Neural cell (in vitro differentiated cells): ENCODE measurements around the gene DSCAML1. TPM values are rescaled to one million over a fixed set of nuclear protein-coding genes. Genes with fewer than 3 reads are reported as not detected.

Experiments used
- H2AFZ ChIP-seq: fragments of 200-600, 300-800 bp; sonication (generic), shearing (Covaris generic); 2 replicates; pipeline ENCODE4 v1.6.0; 2014; ENCODE audit warnings: low read depth, mild to moderate bottlenecking, antibody characterized with exemption, low read length, moderate library complexity
- H3F3A ChIP-seq: fragments of 200-600 bp; shearing (Covaris generic); 2 replicates; pipeline ENCODE4 v1.6.1; 2016; ENCODE audit warnings: mild to moderate bottlenecking, moderate library complexity, mixed read lengths, antibody characterized with exemption, low read length; ENCODE audit not compliant: insufficient read depth, poor library complexity, severe bottlenecking
- H3K27ac ChIP-seq: fragments of 200-600, 300-800 bp; sonication (generic), shearing (Covaris generic); 2 replicates; pipeline ENCODE4 v1.5.1; 2014; ENCODE audit warnings: mild to moderate bottlenecking, low read length, moderate library complexity
- H3K27me3 ChIP-seq: fragments of 300-800, 200-600 bp; sonication (generic), shearing (Covaris generic); 2 replicates; pipeline ENCODE4 v1.6.0; 2014; ENCODE audit warnings: mild to moderate bottlenecking, low read depth, low read length, moderate library complexity; ENCODE audit not compliant: insufficient read depth
- H3K36me3 ChIP-seq: fragments of 300-800, 200-600 bp; sonication (generic), shearing (Covaris generic); 2 replicates; pipeline ENCODE4 v1.5.1; 2014; ENCODE audit warnings: mild to moderate bottlenecking, antibody characterized with exemption, low read length, moderate library complexity; ENCODE audit not compliant: insufficient read depth
- H3K4me2 ChIP-seq: fragments of 300-800, 200-600 bp; sonication (generic), shearing (Covaris generic); 2 replicates; pipeline ENCODE4 v1.6.0; 2014; ENCODE audit warnings: mild to moderate bottlenecking, low read length
- H3K4me3 ChIP-seq: fragments of 300-800, 200-600 bp; sonication (generic), shearing (Covaris generic); 2 replicates; pipeline ENCODE4 v1.5.1; 2014; ENCODE audit warnings: mild to moderate bottlenecking, low read length, moderate library complexity
- H3K79me2 ChIP-seq: fragments of 200-600 bp; shearing (Covaris generic); replicated peaks from 2 replicates; pipeline ENCODE4 v1.6.0; 2014; ENCODE audit warnings: mild to moderate bottlenecking, low read length, moderate library complexity; ENCODE audit not compliant: insufficient read depth
- H3K9ac ChIP-seq: fragments of 300-800, 200-600 bp; sonication (generic), shearing (Covaris generic); 2 replicates; pipeline ENCODE4 v1.6.1; 2016; ENCODE audit warnings: mild to moderate bottlenecking, low read length, mixed read lengths
- H3K9me2 ChIP-seq: fragments of 200-600 bp; shearing (Covaris generic); 2 replicates; pipeline ENCODE4 v1.6.1; 2016; ENCODE audit warnings: mild to moderate bottlenecking, low read length, mixed read lengths; ENCODE audit not compliant: insufficient read depth
- H3K9me3 ChIP-seq: fragments of 200-600, 300-800 bp; sonication (generic), shearing (Covaris generic); 2 replicates; pipeline ENCODE4 v1.6.1; 2016; ENCODE audit warnings: mild to moderate bottlenecking, mixed run types, low read length, moderate library complexity, mixed read lengths
- H4K20me1 ChIP-seq: fragments of 200-600 bp; shearing (Covaris generic); 2 replicates; pipeline ENCODE4 v1.6.1; 2016; ENCODE audit warnings: mild to moderate bottlenecking, mixed run types; ENCODE audit not compliant: insufficient read depth
- EP300 ChIP-seq: fragments of 450-650 bp; conservative IDR thresholded peaks from 2 replicates; pipeline ENCODE4 v1.6.1; 2014; ENCODE audit warnings: antibody characterized with exemption, mild to moderate bottlenecking, moderate library complexity; ENCODE audit not compliant: poor library complexity, severe bottlenecking
- EZH2 ChIP-seq: fragments of 200-600, 300-800 bp; shearing (Covaris generic), sonication (generic); IDR thresholded peaks from 2 replicates; pipeline ENCODE4 v1.6.1; 2014; ENCODE audit warnings: antibody characterized with exemption, low read length, borderline replicate concordance, mild to moderate bottlenecking; ENCODE audit not compliant: insufficient read depth, poor library complexity, severe bottlenecking
- MXI1 ChIP-seq: fragments of 450-650 bp; conservative IDR thresholded peaks from 2 replicates; pipeline ENCODE4 v1.6.1; 2014; ENCODE audit warnings: antibody characterized with exemption, mild to moderate bottlenecking; ENCODE audit not compliant: poor library complexity, severe bottlenecking
- POLR2AphosphoS5 ChIP-seq: IDR thresholded peaks from 2 replicates; pipeline ENCODE4 v1.6.1; 2012
- RAD21 ChIP-seq: fragments of 450-650 bp; conservative IDR thresholded peaks from 2 replicates; pipeline ENCODE4 v1.6.1; 2014; ENCODE audit warnings: antibody characterized with exemption, mild to moderate bottlenecking, moderate library complexity
- SMC3 ChIP-seq: fragments of 450-650 bp; conservative IDR thresholded peaks from 2 replicates; pipeline ENCODE4 v1.6.1; 2014; ENCODE audit warnings: antibody characterized with exemption, mild to moderate bottlenecking, moderate library complexity; ENCODE audit not compliant: poor library complexity
- TAF1 ChIP-seq: IDR thresholded peaks from 2 replicates; pipeline ENCODE4 v1.6.1; 2012; ENCODE audit warnings: low read depth
- polyA plus RNA-seq: library from polyadenylated mRNA; depleted of rRNA; stranded (reverse); fragments of >200 nt; gene quantifications from 2 replicates; pipeline ENCODE4 v1.2.3, GENCODE V29; 2014
- TF ChIP-seq, protein P1 (sequence below): fragments of 450-650 bp; IDR thresholded peaks from 2 replicates; pipeline ENCODE4 v1.5.1; 2014; ENCODE audit warnings: antibody characterized with exemption, mild to moderate bottlenecking, moderate library complexity; ENCODE audit not compliant: poor library complexity, severe bottlenecking
- TF ChIP-seq, protein P2 (sequence below): IDR thresholded peaks from 2 replicates; pipeline ENCODE4 v1.6.1; 2012; ENCODE audit warnings: borderline replicate concordance

DSCAML1 gene
- polyA plus RNA-seq, 1 donor from 2014 or later: 1.3 TPM

DNA sequence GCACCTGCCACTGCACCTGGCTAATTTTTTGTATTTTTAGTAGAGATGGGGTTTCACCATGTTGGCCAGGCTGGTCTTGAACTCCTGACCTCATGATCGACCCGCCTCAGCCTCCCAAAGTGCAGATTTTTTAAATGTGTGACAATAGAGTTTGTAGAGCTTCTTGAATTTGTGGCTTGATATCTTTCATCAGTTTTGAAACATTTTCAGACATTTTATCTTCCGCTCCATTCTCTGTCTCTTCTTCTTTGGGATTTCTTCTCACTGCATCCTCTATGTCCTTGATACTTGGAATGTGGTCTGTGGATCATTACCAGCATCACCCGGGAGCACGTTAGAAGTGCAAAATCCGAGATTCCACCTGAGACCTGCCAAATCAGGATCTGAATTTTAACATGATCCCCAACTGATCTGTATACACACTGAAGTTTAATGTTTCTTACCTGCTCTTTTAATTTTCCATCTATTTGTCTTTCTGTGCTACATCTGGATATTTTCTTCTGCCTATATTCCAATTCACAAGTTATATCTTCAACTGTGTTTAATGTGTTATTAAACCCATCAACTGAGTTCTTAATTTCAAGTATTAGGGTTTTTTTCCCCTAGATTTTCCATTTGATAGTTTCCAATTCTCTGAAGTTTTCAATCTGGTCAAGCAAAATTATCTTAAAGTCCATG, 343.0 kb downstream of the DSCAML1 start:
- Histone ChIP-seq H4K20me1 (no peaks in the 10 kb centered on the region), H3F3A (no peaks in the 10 kb centered on the region), H3K4me3 (no peak overlapping the region), H3K4me2 (no peak overlapping the region), H2AFZ (no peak overlapping the region), H3K9me2 (no peaks in the 10 kb centered on the region), H3K27me3 (no peaks in the 10 kb centered on the region), H3K9me3 (no peaks in the 10 kb centered on the region), H3K36me3 (no peaks in the 10 kb centered on the region), H3K27ac (no peak overlapping the region), H3K9ac (no peak overlapping the region), H3K79me2 (no peaks in the 10 kb centered on the region)
- no peak for TF ChIP-seq POLR2AphosphoS5
- no peak for TF ChIP-seq MXI1
- TF ChIP-seq RAD21: no peak
- TF ChIP-seq, protein P1, sequence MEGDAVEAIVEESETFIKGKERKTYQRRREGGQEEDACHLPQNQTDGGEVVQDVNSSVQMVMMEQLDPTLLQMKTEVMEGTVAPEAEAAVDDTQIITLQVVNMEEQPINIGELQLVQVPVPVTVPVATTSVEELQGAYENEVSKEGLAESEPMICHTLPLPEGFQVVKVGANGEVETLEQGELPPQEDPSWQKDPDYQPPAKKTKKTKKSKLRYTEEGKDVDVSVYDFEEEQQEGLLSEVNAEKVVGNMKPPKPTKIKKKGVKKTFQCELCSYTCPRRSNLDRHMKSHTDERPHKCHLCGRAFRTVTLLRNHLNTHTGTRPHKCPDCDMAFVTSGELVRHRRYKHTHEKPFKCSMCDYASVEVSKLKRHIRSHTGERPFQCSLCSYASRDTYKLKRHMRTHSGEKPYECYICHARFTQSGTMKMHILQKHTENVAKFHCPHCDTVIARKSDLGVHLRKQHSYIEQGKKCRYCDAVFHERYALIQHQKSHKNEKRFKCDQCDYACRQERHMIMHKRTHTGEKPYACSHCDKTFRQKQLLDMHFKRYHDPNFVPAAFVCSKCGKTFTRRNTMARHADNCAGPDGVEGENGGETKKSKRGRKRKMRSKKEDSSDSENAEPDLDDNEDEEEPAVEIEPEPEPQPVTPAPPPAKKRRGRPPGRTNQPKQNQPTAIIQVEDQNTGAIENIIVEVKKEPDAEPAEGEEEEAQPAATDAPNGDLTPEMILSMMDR: no peak
- no peak for TF ChIP-seq TAF1
- TF ChIP-seq SMC3: no peak
- no peak for TF ChIP-seq EZH2
- TF ChIP-seq EP300: no peak
- TF ChIP-seq, protein P2, sequence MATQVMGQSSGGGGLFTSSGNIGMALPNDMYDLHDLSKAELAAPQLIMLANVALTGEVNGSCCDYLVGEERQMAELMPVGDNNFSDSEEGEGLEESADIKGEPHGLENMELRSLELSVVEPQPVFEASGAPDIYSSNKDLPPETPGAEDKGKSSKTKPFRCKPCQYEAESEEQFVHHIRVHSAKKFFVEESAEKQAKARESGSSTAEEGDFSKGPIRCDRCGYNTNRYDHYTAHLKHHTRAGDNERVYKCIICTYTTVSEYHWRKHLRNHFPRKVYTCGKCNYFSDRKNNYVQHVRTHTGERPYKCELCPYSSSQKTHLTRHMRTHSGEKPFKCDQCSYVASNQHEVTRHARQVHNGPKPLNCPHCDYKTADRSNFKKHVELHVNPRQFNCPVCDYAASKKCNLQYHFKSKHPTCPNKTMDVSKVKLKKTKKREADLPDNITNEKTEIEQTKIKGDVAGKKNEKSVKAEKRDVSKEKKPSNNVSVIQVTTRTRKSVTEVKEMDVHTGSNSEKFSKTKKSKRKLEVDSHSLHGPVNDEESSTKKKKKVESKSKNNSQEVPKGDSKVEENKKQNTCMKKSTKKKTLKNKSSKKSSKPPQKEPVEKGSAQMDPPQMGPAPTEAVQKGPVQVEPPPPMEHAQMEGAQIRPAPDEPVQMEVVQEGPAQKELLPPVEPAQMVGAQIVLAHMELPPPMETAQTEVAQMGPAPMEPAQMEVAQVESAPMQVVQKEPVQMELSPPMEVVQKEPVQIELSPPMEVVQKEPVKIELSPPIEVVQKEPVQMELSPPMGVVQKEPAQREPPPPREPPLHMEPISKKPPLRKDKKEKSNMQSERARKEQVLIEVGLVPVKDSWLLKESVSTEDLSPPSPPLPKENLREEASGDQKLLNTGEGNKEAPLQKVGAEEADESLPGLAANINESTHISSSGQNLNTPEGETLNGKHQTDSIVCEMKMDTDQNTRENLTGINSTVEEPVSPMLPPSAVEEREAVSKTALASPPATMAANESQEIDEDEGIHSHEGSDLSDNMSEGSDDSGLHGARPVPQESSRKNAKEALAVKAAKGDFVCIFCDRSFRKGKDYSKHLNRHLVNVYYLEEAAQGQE: no peak

DNA sequence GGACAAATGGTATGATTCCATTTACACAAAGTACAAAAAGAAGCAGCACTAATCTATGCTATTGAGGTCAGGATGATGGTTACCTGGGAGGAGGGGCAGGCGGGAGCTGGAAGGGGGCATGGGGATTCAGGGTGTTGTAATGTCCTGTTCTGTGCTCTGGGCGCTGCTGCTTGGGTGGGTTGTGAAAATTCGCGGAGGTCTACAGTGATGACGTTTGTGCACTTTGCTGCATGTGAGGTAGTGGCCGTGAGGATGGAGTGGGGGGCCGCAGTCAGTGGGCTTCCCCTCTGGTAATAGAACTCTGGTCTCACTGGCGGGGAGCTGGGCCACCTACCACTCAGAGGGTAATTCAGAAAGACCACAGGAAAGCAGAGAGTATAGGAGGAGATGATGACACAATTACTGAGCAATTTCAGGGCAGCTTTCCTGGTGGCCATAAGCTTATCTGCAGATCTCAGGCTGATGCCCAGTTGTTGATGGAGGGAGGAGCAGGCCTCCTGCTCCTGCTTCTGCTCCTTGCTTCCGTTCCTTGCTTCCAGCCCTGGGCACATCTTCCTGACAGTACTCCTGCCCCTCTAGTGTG, 347.8 kb downstream of the DSCAML1 start:
- H3K27me3 ChIP-seq: no peaks in the 10 kb centered on the region
- no peak overlapping the region for H3K4me3 ChIP-seq
- no peak overlapping the region for H3K4me2 ChIP-seq
- H3F3A ChIP-seq: no peaks in the 10 kb centered on the region
- H3K9ac ChIP-seq: no peak overlapping the region
- H2AFZ ChIP-seq: no peak overlapping the region
- TF ChIP-seq, protein P1: no peak
- TF ChIP-seq MXI1 (no peak), EP300 (no peak), RAD21 (no peak), TAF1 (no peak), EZH2 (no peak), POLR2AphosphoS5 (no peak), SMC3 (no peak)
- TF ChIP-seq, protein P2: no peak
- H3K79me2 ChIP-seq: no peaks in the 10 kb centered on the region
- H3K9me3 ChIP-seq: no peaks in the 10 kb centered on the region
- no peaks in the 10 kb centered on the region for H3K36me3 ChIP-seq
- no peaks in the 10 kb centered on the region for H3K9me2 ChIP-seq
- no peaks in the 10 kb centered on the region for H4K20me1 ChIP-seq
- no peak overlapping the region for H3K27ac ChIP-seq
